GM18517 (cell line): ENCODE data around the gene CLIP1.
"Not testable (repeated sequence)": the region's sequence is repeated elsewhere in the genome, so short reads cannot be mapped to it uniquely, and the experiment has no call there.

Source experiments
- ATAC-seq: cut with Tn5 transposase; IDR thresholded peaks from one replicate; pipeline ENCODE4 v1.9.1; 2021; ENCODE audit warnings: mild to moderate bottlenecking, moderate library complexity; ENCODE audit not compliant: unreplicated experiment

The CLIP1 gene

DNA sequence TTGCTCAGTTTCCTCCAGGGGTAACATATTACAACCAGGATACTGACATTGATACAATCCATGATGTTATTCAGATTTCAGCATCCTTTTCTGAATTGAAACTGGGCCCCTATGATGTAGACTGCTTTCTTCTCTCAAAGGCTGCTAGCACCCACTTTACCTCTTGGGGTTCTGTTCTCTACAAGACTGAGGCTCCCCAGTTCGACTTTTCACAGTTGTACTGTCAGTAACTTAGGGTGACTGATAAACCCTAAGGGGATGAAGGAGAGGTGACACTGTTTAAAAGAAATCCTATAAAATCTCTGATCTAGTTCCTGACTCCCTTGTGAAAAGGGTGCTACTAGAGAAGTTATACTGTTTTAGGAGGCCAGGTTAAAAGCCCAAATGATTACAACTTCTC lies 157.0 kb downstream of the CLIP1 start:
- ATAC-seq, result no peak

DNA sequence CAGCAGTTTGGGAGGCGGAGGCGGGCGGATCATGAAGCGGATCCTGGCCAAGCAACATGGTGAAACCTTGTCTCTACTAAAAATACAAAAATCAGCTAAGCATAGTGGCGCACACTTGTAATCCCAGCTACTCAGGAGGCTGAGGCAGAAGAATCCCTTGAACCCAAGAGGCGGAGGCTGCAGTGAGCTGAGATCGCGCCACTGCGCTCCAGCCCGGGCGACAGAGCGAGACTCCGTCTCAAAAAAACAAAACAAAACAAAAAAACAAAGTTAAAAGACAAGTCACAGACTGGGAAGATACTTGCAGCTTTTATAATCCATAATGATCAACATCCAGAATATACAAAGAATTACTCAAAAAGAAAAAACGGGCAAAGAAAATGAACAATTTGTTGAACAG lies 161.7 kb downstream of the CLIP1 start:
- ATAC-seq, result not testable (repeated sequence)

DNA sequence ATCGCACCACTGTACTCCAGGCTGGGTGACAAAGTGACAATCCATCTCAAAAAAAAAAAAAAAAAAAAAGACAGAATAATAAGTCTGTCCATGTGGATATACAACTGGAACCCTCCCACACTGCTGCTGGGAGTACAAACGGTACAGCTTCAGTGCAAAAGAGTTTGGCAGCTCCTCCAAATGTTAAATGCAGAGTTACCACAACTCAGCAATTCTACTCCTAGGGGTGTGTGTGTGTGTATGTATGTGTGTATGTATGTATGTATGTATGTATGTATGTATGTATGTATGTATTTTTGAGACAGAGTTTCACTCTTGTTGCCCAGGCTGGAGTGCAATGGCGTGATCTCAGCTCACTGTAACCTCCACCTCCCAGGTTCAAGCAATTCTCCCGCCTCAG lies 163.5 kb downstream of the CLIP1 start:
- ATAC-seq, result not testable (repeated sequence)

DNA sequence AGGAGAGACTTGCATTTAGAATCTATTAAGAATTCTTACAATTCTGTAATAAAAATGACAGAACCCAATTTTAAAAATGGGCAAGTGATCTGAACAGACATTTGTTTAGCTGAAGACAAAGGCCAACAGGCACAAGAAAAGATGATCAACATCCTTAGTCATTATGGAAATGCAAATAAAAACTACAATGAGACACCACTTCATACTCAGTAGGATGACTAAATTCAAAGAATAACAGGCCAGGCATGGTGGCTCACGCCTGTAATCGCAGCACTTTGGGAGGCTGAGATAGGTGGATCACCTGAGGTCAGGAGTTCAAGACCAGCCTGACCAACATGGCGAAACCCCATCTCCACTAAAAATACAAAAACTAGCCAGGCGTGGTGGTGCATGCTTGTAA lies 164.0 kb downstream of the CLIP1 start:
- ATAC-seq, result not testable (repeated sequence)

DNA sequence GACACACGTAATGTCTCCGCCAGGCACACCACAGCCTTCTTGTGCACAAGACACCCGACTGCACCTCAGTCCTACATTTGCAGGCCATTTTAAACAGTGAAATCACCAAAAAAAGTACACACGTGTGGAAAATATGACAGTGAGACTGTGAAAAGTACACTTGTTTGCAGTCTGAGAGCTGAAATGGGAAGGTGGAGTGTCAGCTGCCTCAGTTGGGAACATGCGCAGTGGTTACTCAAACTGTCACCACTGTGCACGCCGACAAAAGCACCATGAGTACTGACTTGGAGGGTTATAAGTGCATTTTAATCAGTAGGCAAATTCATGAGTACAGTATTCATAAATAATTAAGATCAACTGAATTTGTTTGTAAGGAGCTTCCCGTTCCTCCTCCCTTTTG lies 171.9 kb downstream of the CLIP1 start:
- ATAC-seq, result no peak

DNA sequence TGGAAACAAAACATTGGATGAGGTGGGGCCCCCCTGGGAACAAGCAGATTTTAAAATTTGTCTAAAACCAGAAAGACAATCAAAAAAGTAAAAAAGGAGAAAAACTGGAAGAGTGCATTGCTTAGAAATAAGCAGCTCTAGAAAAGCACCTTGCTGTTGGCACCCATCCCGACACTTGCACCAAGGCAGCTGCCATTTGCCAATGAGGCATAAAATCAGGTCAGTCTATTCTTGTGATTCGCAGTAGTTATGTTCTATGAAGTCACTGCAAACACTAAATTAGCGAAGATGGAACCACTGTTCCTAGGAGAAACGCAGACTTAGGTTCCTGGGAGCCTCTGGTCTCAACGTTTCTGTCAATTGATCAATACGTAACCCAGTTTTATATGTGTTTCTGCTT lies 172.4 kb downstream of the CLIP1 start:
- no peak for ATAC-seq

DNA sequence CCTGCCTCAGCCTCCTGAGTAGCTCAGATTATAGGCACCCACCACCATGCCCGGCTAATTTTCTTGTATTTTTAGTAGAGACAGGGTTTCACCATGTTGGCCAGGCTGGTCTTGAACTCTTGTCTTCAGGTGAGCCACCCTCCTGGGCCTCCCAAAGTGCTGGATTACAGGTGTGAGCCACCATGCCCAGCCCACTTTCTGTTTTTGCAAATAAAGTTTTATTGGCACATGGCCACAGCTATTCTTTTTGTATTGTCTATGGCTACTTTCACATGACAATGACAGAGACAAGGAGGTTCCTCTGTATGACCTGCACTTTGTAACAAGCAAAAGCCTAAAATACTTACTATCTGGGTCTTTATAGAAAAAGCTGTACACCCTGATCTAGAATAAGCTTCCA lies 176.9 kb downstream of the CLIP1 start:
- ATAC-seq, result no peak

DNA sequence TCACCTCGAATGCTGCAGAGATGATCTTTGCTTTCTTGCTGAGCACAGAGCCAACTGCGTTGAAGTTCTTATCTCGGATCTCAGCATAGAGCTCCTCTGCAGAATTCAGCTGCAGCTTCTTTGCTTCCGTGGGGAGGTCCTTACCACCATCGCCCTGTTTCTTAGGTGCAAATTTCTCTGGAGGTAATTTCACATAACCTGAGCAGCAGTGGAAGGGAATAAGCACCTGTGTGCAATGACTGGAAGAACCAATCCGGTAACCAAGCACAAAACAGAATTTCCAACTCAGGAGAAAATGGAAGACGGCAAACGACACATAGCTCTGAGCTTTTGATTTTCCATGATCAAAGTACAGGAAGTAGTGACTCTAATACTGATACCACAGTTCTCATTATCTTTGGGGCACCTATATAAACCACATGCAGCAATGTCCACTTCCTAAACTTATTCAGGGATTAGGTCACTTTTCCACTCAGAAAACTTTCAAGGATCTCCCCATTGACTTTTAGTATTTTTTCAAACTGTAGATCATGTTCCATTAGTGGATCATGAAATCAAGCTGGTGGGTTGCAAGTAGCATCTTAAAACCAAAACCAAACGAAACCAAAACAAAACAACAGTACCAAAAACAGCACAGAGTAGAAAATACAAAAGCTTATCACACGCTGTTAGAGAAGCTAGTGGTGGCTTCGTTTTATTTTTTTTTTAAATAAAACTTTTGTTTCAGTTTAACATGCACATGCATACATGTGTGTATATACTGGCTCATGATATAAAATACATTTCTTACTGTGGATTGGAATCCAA lies 177.7 kb downstream of the CLIP1 start:
- ATAC-seq, result no peak

DNA sequence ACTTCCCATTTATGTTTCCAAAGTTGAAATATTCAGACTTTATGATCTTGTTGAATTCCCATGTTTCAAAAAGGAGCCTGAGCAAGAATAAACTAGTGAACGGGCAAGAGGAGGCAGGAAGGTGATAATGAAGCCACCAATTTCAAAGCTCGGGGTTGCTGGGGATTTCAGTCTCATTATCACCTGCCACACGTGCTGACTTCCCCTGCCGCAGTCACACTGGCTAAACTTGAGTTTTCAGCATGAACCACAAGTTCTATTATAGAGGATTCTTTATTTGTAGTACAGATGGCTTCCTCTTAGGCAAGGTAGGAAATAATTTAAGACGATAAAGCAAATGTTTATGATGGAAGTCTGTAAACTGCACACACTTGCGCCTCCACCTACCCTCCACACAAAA lies 178.5 kb downstream of the CLIP1 start:
- ATAC-seq, result no peak

DNA sequence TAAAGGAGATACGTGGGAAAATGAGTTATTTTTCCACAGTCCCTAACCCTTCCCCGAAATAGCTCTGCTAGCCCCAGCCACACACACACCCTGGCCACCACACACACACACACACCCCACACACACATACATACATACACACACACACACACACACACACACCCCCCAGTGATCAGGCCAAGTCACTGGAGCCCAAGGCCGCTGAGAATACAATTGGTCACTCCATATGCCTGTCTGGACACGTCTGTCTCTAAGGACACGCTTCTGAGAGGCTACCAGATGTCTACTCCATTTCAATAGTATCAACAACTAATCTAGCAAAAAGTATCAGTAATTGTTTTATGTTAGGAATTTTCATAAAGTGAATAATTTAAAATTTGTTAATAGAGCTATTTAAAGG lies 183.6 kb downstream of the CLIP1 start:
- no peak for ATAC-seq

DNA sequence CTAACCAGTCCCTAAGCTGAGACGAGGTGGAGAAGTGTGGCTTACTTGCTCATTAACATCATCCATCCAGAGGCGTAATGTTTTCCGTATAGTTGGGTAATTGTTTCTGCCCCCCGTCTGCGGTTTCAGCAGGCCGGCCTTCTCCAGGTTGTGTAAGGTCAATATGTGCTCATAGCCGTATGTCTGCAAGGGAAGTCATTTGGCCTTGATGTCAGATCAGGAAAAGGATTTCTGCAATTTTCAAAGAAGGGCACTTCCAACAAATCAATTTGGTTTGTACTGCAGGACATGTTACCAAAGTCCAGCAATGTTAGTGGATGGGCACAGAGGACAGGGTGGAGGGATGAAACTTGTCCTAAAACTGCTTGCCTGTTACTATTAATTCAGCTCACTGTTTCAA lies 186.7 kb downstream of the CLIP1 start:
- ATAC-seq, result no peak

DNA sequence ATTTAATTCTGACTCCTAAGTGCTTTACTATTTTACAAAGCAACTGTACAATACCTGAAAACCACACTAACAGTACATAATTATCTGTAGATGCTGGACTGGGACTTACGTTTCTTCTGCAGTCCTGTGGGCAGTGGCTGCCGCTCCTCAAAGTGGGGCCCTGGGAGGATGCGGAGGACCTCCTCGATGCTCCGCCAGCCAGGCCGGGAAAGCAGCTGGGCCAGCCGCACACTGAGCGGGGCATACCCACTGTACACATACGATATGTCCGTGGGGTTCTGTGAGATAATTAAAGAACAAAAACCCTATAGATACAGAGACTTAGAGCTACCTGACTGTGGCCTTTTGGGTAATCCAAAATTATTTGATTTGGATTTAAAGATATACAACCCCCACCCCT lies 189.8 kb downstream of the CLIP1 start:
- ATAC-seq, result no peak

DNA sequence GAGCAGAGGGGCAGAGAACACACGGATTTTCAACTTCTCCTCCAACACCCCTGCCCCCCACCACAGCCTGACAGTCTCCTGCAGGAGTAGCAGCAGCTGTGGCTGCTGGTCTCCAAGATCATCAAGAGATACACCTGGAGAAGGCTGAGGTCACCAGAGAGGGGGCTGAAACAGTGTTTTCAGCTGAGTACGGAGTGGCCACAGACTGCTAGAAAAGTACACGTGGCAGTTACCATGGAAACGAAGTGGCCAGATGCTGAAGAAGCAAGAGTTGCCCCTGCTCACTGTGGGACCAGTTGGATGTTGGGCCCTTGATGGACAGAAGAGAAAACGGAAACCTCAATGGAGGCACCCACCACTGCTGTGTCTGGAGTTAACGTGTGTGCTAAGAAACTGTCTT lies 191.7 kb downstream of the CLIP1 start:
- no peak for ATAC-seq

DNA sequence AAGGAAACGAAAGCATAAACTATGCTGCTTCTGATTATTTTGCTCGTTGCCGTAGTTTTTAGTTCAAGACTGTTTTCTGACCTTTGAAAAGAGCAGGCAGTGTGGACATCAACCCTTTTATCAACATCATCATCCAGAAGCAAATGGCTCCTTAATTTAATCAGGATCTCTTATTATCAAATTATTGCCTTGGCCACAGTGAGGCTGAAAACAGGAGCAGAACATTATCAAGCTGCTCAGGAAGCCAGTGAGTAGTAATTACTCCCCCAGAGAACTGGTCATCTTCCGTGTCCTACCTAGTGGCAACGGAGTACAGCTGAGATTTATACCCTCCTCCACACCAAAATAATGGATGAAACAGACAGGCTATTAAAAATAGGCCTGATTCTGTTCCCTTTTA lies 194.4 kb downstream of the CLIP1 start:
- no peak for ATAC-seq

DNA sequence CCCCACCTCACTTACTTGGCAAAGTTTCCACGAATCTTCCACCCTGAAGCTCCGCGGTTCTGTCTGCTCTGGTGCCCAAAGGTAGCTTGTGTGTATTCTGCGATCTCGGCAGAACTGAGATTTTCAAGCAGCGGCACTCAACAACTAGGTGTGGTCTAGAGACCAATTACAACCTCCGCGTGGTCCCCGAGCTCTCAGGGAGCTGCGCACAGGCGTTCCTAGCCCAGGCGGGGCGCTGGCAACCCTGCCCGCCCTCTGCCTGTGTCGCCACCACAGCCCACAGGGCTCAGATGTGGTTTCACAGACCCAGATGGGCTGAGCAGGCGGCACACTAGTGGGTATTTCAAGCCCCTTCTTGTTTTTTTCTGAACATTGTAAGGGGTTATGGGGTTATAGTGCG lies 195.1 kb downstream of the CLIP1 start:
- no peak for ATAC-seq

DNA sequence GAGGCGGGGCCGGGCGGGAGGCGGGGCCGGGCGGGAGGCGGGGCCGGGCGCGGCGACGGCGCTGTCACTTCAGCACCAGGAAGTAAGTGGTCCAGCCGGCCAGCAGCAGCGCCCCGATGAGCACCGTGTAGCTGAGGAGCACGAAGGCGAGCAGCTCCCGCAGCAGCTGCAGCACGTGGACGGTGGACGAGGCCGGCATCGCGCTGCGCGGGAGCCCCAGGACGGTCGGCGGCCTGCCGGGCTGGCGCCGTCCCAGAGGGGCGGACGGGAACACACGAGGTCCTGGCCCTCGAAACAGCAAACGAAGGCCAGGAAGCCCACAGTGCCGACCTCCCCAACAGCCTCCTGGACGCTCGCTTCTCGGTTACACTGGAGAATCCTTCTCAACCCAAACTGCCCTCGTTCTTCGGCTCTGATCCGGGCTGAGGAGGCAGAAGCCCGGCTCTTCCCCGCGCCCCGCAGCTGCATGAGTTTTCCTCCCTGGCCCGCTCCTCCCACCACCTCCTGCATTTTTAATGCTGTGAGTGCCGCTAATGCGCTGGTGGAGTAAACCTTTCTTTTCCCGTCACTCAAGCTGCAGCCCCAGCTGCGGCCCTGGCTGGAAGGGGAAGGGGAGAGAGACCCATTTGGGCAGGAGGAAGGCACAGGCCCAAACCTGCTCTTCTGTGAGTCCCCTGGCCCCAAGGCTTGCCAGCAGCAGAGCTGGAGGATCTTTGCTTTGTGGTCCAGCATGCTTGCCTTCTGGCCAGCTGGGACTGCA lies 195.9 kb downstream of the CLIP1 start:
- no peak for ATAC-seq

DNA sequence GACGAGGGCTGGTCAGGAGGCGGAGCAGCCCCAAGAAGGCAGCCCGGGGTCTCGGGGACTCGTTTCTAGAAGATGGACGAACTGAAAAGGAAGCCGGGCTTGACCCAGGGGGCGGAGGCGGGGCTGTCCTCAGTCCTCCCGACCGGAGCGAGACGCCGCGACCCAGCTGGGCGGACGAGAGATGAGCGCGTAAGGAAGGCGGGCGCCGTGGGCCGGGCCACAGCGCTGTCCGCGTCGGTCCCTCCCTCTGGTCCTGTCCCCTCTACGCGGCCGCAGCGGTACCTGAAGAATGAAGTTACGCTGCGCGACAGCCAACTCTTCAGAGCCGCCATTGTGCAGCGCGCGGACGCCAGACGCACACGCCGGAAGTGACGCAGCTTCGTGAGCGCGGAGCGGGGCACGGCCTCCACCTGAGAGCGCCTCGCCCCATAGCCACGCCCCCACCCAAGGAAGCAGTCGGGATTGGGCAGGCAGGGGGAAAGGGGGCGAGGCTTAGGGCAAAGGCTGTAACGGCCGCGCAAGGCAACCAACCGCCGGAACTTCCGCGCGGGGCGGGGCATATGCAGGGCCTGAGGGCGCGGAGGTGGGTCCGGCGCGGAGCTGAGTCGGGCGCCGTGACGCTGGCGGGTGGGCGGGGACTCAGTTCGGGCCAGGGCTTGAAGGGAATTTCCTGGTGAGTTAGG lies 196.6 kb downstream of the CLIP1 start, which contains the start of gene DIABLO:
Gene DIABLO (minus strand): TSS at position 370 of the 683 bp plus-strand sequence. CDS start 38 bp downstream, at position 332.
- peak; percentile 88 for ATAC-seq
